H9 (cell line): ENCODE results near the gene RB1. TPM values are rescaled to one million over a fixed set of nuclear protein-coding genes. Genes with fewer than 3 reads are reported as not detected.

Experiments used
- DNase-seq: peaks from one replicate; pipeline ENCODE4 v3.0.0-alpha.2; 2017
- H2AFZ ChIP-seq: one replicate; pipeline ENCODE4 v1.6.1; 2013; ENCODE audit warnings: mild to moderate bottlenecking, low read length, control low read depth, moderate library complexity
- H2AK5ac ChIP-seq: 2 replicates; pipeline ENCODE4 v1.6.1; 2013; ENCODE audit warnings: low read length, control low read depth, mixed read lengths; ENCODE audit not compliant: insufficient read length
- H2BK120ac ChIP-seq: one replicate; pipeline ENCODE4 v1.6.1; 2013; ENCODE audit warnings: low read depth, mild to moderate bottlenecking, low read length, control low read depth, inconsistent platforms; ENCODE audit not compliant: poor library complexity, severe bottlenecking
- H2BK12ac ChIP-seq: 2 replicates; pipeline ENCODE4 v1.6.1; 2013; ENCODE audit warnings: low read length, control low read depth, mixed read lengths, low read depth; ENCODE audit not compliant: insufficient read length
- H2BK15ac ChIP-seq: 2 replicates; pipeline ENCODE4 v1.6.1; 2013; ENCODE audit warnings: low read depth, low read length, control low read depth
- H2BK20ac ChIP-seq: one replicate; pipeline ENCODE4 v1.6.1; 2013; ENCODE audit warnings: low read depth, mild to moderate bottlenecking, low read length, control low read depth, inconsistent platforms; ENCODE audit not compliant: poor library complexity, severe bottlenecking
- H2BK5ac ChIP-seq: 2 replicates; pipeline ENCODE4 v1.6.1; 2013; ENCODE audit warnings: low read length, control low read depth, mixed read lengths; ENCODE audit not compliant: insufficient read length
- H3K14ac ChIP-seq: 2 replicates; pipeline ENCODE4 v1.6.1; 2013; ENCODE audit warnings: low read length, control low read depth; ENCODE audit not compliant: insufficient read depth
- H3K18ac ChIP-seq: 2 replicates; pipeline ENCODE4 v1.6.1; 2013; ENCODE audit warnings: low read depth, mild to moderate bottlenecking, mixed read lengths, low read length, control low read depth; ENCODE audit not compliant: insufficient read length
- H3K23ac ChIP-seq: 2 replicates; pipeline ENCODE4 v1.6.1; 2013; ENCODE audit warnings: low read length, control low read depth, mixed read lengths, low read depth; ENCODE audit not compliant: insufficient read length
- H3K23me2 ChIP-seq: 2 replicates; pipeline ENCODE4 v1.6.1; 2013; ENCODE audit warnings: low read depth, mild to moderate bottlenecking, mixed read lengths, low read length, control low read depth; ENCODE audit not compliant: insufficient read length, poor library complexity, severe bottlenecking
- H3K27ac ChIP-seq: 2 replicates; pipeline ENCODE4 v1.5.1; 2013; ENCODE audit warnings: low read length, control low read depth, mixed read lengths, low read depth; ENCODE audit not compliant: insufficient read length
- H3K27me3 ChIP-seq: 2 replicates; pipeline ENCODE4 v1.6.1; 2013; ENCODE audit warnings: low read length, control low read depth, inconsistent platforms; ENCODE audit not compliant: insufficient read depth
- H3K4ac ChIP-seq: 2 replicates; pipeline ENCODE4 v1.6.1; 2013; ENCODE audit warnings: low read depth, mild to moderate bottlenecking, control low read depth, inconsistent platforms, low read length, moderate library complexity
- H3K4me1 ChIP-seq: 2 replicates; pipeline ENCODE4 v1.6.1; 2013; ENCODE audit warnings: low read length, control low read depth, inconsistent platforms; ENCODE audit not compliant: insufficient read depth
- H3K4me2 ChIP-seq: 2 replicates; pipeline ENCODE4 v1.6.1; 2013; ENCODE audit warnings: low read length, control low read depth, mixed read lengths; ENCODE audit not compliant: insufficient read length, insufficient read depth
- H3K56ac ChIP-seq: 2 replicates; pipeline ENCODE4 v1.6.1; 2013; ENCODE audit warnings: low read depth, mild to moderate bottlenecking, mixed read lengths, low read length, control low read depth; ENCODE audit not compliant: insufficient read length
- H3K79me1 ChIP-seq: 2 replicates; pipeline ENCODE4 v1.6.1; 2013; ENCODE audit warnings: low read depth, mild to moderate bottlenecking, moderate library complexity, low read length, control low read depth, inconsistent platforms; ENCODE audit not compliant: insufficient read depth, poor library complexity, severe bottlenecking
- H3K79me2 ChIP-seq: 2 replicates; pipeline ENCODE4 v1.6.1; 2013; ENCODE audit warnings: low read length, control low read depth, inconsistent platforms; ENCODE audit not compliant: insufficient read depth
- H3K9ac ChIP-seq: 2 replicates; pipeline ENCODE4 v1.6.1; 2013; ENCODE audit warnings: low read length, control low read depth, mixed read lengths; ENCODE audit not compliant: insufficient read length; ENCODE audit errors: extremely low read depth
- H3K9me3 ChIP-seq: one replicate; pipeline ENCODE4 v1.6.1; 2013; ENCODE audit warnings: low read depth, low read length, inconsistent platforms; ENCODE audit not compliant: control insufficient read depth
- H3T11ph ChIP-seq: one replicate; pipeline ENCODE4 v1.6.1; 2013; ENCODE audit warnings: mild to moderate bottlenecking, low read length, control low read depth, inconsistent platforms
- H4K20me1 ChIP-seq: one replicate; pipeline ENCODE4 v1.6.1; 2013; ENCODE audit not compliant: control insufficient read depth, insufficient read length, insufficient read depth
- H4K5ac ChIP-seq: 2 replicates; pipeline ENCODE4 v1.6.1; 2013; ENCODE audit warnings: low read depth, mild to moderate bottlenecking, mixed read lengths, low read length, control low read depth; ENCODE audit not compliant: insufficient read length
- H4K8ac ChIP-seq: replicated peaks from 2 replicates; pipeline ENCODE4 v1.6.1; 2013; ENCODE audit warnings: low read length, control low read depth, mixed read lengths, low read depth; ENCODE audit not compliant: insufficient read length
- H4K91ac ChIP-seq: 2 replicates; pipeline ENCODE4 v1.6.1; 2013; ENCODE audit warnings: low read depth, mild to moderate bottlenecking, moderate library complexity, mixed read lengths, low read length, control low read depth; ENCODE audit not compliant: insufficient read length
- H3K27ac Mint-ChIP-seq, 3 experiments: 2 replicates in 2 of 3; 3 replicates in 1 of 3; pipeline ENCODE4 v1.8.0; 2020 to 2021; ENCODE audit warnings: mixed read lengths in 3 of 3, mild to moderate bottlenecking in 1 of 3, moderate library complexity in 1 of 3
- H3K27me3 Mint-ChIP-seq: 2 replicates; pipeline ENCODE4 v1.8.0; 2021; ENCODE audit warnings: low read depth, mild to moderate bottlenecking, moderate library complexity, mixed read lengths
- H3K36me3 Mint-ChIP-seq, 3 experiments: 2 replicates in 2 of 3; 3 replicates in 1 of 3; pipeline ENCODE4 v1.8.0; 2020 to 2021; ENCODE audit warnings: low read depth in 3 of 3, mixed read lengths in 3 of 3; ENCODE audit not compliant: insufficient read depth in 1 of 3
- H3K4me1 Mint-ChIP-seq, 2 experiments: 2 replicates each; pipeline ENCODE4 v1.8.0; 2020; ENCODE audit warnings: mixed read lengths in 2 of 2
- H3K4me3 Mint-ChIP-seq, 2 experiments: 2 replicates in 1 of 2; 3 replicates in 1 of 2; pipeline ENCODE4 v1.8.0; 2020 to 2021; ENCODE audit warnings: mild to moderate bottlenecking in 2 of 2, mixed read lengths in 2 of 2, moderate library complexity in 1 of 2
- H3K9me3 Mint-ChIP-seq, 2 experiments: 2 replicates in 1 of 2; 3 replicates in 1 of 2; pipeline ENCODE4 v1.8.0; 2020; ENCODE audit warnings: mild to moderate bottlenecking in 2 of 2, mixed read lengths in 2 of 2, moderate library complexity in 1 of 2
- WGBS: extraction: QIAGEN DNeasy Blood & Tissue Kit; methylation state at CpG from one replicate; pipeline ENCODE4 v1.1.7; 2013; ENCODE audit warnings: missing lambda C conversion rate, low lambda C conversion rate, mixed read lengths; ENCODE audit not compliant: insufficient read length; ENCODE audit errors: extremely low coverage; 5-methylcytosine and 5-hydroxymethylcytosine counted together
- total RNA-seq: library from RNA; stranded (reverse); gene quantifications from 2 replicates; pipeline ENCODE4 v1.2.1, GENCODE V29; 2021
- TF ChIP-seq, protein P1 (sequence below): fragments of 200-600 bp; sonication (generic); conservative IDR thresholded peaks from 3 replicates; pipeline ENCODE4 v1.8.0; 2021; ENCODE audit warnings: antibody characterized with exemption, mild to moderate bottlenecking

Gene RB1
- total RNA-seq, 1 experiment from 2014 or later = 20.5 TPM

DNA sequence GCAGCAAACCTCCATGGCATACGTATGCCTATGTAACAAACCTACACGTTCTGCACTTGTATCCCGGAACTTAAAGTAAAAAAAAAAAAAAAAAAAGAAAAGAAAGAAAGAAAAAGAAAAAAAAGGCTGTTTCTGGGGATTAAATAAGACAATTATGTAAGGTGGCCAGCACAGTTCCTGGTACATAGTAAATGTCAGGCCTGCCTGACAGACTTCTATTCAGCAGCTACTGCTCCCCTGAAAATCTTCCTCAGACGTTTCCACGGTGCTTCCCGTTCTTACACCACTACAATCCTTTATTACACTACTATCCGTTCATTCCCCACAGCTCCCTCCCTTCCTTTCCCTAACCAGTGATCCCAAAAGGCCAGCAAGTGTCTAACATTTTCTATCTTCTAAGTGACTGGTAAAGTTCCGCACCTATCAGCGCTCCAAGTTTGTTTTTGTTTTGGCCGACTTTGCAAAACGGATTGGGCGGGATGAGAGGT is 636 bp upstream of the RB1 start:
- H3K4me1 Mint-ChIP-seq = peaks cover 12 to 15% of the 10 kb centered on the region in 2 experiments
- Histone ChIP-seq H3K23ac (no peak overlapping the region), H3K79me2 (peaks cover 2% of the 10 kb centered on the region; the same call in 1 of the 2 replicates), H3K4ac (no peak overlapping the region), H3K27ac (peak overlapping the region; percentile 24), H2AK5ac (no peak overlapping the region), H3K18ac (peak overlapping the region; percentile 89), H3K9ac (peak overlapping the region; percentile 95), H3K4me2 (peak overlapping the region; percentile 91), H3K9me3 (no peaks in the 10 kb centered on the region), H3K4me1 (no peaks in the 10 kb centered on the region), H3K79me1 (no peaks in the 10 kb centered on the region), H4K8ac (no peak overlapping the region), H3K27me3 (no peaks in the 10 kb centered on the region), H2BK15ac (no peak overlapping the region), H4K5ac (no peak overlapping the region), H2AFZ (no peak overlapping the region), H4K91ac (no peak overlapping the region), H3K56ac (no peak overlapping the region), H3T11ph (no peak overlapping the region), H3K23me2 (peaks cover 4% of the 10 kb centered on the region), H4K20me1 (no peaks in the 10 kb centered on the region), H2BK12ac (no peak overlapping the region), H2BK5ac (no peak overlapping the region), H2BK20ac (no peak overlapping the region), H3K14ac (peak overlapping the region; percentile 94; the same call in 1 of the 2 replicates), H2BK120ac (no peak overlapping the region)
- TF ChIP-seq, protein P1, sequence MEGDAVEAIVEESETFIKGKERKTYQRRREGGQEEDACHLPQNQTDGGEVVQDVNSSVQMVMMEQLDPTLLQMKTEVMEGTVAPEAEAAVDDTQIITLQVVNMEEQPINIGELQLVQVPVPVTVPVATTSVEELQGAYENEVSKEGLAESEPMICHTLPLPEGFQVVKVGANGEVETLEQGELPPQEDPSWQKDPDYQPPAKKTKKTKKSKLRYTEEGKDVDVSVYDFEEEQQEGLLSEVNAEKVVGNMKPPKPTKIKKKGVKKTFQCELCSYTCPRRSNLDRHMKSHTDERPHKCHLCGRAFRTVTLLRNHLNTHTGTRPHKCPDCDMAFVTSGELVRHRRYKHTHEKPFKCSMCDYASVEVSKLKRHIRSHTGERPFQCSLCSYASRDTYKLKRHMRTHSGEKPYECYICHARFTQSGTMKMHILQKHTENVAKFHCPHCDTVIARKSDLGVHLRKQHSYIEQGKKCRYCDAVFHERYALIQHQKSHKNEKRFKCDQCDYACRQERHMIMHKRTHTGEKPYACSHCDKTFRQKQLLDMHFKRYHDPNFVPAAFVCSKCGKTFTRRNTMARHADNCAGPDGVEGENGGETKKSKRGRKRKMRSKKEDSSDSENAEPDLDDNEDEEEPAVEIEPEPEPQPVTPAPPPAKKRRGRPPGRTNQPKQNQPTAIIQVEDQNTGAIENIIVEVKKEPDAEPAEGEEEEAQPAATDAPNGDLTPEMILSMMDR = no peak
- H3K27ac Mint-ChIP-seq = peak overlapping the region; percentile 61 to 92 (median 85)
- peaks cover 0 to 4% (median 2%) of the 10 kb centered on the region in 3 experiments; a peak in 2 of 7 replicates for H3K36me3 Mint-ChIP-seq
- no peak for DNase-seq
- peak overlapping the region; percentile 78 to 96 for H3K4me3 Mint-ChIP-seq
- peaks cover 0 to 2% of the 10 kb centered on the region in 2 experiments; a peak in 1 of 5 replicates for H3K9me3 Mint-ChIP-seq
- H3K27me3 Mint-ChIP-seq = no peaks in the 10 kb centered on the region; the same call in 1 of the 2 replicates
- no CpG with 5 or more reads among the region's 12 CpGs for WGBS
